ENCODE measurements around the gene DNAJB1.
"Not testable (repeated sequence)": the region's sequence is repeated elsewhere in the genome, so short reads cannot be mapped to it uniquely, and the experiment has no call there.

DNAJB1 gene

DNA sequence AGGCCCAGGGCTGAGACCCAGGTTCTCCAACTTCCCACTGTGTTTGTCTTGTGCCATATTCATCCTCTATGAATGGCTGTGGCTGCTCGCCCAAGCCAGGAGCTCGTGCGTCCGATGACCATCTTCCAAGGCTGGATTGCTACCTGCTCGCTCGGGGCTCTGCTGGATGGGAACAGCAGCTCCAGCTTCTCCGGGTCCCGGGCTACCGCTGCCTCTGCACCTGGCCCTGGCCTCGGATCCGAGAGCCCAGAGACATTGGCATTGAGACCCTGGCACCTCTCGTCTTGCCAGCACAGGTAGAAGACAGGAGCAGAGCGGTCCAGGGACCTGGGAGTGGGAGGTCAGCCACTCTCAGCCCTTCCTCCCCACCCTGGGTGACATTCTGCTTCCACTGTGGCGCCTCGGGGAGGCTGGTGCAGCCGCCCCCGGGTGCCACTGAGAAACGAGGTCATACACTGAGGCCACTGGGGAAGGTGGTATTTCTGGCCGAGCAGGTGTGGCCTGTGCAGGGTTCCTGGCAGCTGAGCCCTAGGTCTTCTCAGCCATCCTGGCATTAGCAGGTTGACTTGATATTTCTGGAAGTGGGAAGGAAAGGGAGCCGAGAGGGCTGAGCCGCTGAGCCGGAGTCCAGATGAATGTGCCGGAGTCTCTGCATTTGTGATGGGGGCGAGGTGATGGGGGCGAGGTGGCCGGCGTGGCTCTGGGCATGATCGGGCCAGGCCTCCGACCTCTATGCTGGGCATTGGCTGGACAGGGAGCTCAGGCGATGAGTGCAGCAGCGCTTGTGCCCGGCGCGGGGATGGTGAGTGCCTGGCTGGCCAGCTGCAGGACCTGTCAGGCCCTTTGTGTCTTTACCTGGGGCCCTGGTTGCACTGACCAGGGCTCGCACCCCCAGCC is 35.1 kb upstream of the DNAJB1 start:
- no peak for DNase-seq (ENCODE audit: low spot score)

DNA sequence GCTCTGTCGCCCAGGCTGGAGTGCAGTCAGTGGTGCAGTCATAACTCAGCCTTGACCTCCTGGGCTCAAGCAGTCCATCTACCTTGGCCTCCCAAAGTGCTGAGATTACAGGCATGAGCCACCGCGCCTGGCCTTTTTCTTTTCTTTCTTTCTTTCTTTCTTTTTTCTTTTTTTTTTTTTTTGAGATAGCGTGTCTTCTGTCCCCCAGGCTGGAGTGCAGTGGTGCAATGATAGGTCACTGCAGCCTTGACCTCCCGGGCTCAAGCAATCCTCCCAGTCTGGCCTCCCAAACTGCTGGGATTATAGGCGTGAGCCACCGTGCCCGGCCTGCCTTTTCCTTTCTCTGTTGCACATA is 33.8 kb upstream of the DNAJB1 start:
- DNase-seq (ENCODE audit: low spot score), result not testable (repeated sequence)

DNA sequence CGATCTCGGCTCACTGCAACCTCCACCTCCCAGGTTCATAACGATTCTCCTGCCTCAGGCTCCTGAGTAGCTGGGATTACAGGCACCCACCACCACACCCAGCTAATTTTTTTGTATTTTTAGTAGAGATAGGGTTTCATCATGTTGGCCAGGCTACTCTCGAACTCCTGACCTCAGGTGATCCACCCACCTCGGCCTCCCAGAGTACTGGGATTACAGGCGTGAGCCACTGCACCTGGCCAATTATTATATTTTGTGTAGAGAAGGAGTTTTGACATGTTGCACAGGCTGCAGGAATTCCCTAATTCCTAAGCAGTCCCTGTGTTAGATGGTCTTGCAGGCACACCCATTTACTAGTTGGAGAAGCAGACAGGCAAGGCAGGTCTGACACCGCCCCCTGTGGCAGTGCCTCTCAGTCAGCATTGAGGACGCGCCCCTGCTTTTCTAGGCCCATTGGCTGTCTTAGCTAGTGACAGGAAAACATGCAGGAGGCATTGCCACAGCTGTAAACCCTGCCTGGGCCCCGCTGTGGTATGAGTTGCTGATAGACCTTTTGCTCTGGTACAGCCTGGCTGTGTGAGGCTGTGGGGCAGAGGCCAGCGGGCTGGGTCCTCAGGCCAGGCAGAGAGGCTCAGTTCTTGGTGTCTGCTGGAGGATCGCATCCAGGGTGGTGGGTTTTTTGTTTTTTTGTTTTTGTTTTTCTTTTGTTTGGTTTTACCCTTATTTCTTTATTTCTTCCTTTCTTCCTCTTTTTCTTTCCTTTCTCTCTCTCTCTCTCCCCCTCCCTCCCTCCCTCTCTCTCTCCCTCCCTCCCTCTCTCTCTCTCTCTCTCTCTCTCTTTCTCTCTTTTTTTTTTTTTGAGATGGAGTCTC is 33.2 kb upstream of the DNAJB1 start:
- not testable (repeated sequence) for DNase-seq (ENCODE audit: low spot score)

DNA sequence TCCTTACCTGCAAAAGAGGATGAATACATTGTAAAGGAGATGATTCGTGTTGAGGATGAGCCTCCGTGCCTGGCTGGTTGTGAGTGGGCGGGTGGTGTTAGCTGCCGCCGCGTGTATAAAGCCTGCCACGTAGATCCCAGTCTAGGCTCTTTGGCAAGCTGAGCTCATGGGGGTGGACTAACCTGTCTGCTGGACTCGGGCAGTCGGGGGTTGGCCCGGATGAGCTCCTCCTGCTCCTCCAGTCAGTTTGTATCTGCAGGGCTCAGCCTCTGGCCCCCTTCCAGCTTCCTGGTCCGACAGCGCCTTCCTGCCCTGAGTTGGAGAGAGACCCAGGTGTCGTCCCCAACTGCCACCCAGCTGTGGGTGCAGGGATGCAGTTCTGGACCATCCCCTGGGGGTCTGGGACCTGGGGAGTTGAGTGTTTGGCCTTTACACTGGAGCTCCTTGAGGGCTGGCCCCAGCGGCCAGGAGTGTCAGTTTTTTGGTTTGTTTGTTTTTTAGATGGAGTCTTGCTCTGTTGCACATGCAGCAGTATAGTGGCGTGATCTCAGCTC is 32.1 kb upstream of the DNAJB1 start:
- DNase-seq (ENCODE audit: low spot score), result no peak

DNA sequence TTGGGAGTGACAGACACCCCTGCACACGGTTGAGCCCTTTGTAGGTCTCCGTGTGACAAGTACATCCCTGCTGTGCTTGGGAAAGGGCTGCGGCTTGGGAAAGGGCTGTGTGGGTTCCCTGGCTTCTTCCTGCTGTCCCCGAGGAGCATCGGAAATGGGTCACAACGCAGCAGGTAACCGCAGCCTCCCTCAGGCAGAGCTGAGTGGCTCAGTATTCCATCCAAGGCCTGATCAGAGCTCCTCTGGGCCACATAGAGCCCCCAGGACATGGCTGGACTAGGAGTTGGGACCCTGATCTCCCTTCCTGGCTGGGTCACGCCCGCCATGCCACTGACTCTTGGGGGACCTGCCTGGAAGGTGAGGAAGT is 27.5 kb upstream of the DNAJB1 start:
- no peak for DNase-seq (ENCODE audit: low spot score)

DNA sequence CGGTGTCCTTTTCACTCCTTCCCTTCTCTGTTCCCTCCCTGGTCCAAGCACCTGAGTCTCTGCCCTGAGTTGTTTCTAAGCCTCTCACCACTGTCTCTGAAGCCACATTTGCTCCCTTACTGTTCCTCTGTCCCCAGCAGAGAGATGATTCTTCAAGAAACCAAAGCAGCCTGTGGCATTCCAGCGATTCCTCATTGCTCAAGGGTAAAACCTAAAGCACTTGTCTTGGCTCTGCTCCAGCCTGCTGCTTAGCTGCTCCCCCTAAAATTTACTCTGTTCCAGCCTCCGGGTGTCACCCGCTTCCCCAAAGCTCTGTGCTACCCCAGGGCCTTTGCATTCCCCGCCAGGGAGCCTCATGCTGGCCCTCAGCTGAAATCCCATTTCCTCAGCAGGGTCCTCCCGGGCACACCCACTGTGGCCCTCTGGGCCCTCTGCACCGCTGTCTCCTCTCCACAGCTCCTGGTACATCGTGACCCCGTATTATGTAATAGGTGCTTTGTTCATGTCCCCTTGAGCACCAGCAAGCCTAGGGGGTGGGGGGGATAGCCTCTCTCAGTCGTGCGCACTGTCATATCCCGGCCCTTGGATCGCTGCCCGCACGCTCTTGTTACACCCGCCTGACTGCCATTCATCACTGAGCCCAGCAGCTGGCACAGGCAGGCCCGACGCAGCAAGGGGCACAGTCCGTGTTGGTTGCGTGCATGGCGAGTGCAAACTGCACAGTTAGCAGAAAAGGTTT is 26.9 kb upstream of the DNAJB1 start:
- no peak for DNase-seq (ENCODE audit: low spot score)

DNA sequence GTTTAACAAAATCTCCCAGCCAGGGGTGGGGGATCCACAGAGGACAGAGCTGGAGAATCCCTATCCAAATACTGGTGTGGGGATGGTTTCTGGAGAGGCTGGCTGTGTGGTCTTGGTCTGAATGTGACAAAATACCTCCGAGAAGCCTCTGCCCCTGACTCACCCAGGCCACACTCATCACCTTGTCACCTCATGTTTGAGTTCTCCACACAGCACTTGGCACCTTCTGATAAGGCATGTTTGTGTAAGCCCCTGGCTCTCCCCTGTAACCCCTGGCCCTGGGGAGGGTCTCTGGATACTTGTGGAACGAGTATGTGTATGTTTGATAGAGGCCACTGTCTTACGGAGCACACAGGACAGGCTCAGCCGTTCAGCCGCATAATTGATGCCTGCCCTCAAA is 25.9 kb upstream of the DNAJB1 start:
- no peak for DNase-seq (ENCODE audit: low spot score)

DNA sequence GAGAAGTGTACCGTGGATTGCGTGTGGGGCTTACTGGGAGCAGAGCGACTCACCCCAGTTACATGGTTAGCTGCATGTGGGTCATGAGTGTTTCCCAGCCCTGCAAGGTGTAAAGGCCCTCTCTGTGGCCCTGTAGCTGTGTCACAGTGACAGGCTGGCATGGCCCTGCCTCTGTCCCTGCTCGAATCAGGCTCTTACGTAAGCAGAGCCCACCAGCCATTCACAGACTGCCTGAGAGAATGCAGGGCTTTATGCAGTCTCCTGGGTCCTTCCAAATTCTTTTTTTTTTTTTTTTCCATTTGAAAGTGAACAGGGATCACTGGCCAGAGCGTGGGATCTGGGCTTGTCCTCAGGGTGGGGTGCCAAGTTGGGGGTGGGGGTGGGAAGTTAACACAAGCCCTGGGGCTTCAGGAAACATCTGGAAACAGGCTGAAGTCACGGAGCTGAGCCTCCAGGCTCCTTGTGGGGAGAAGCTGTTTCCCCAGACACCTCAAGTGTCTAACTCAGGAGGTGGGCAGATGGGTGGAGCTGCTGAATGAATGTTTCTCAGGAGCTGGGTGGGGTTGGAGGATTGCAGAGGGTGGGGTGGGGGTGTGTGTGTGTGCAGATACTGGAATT is 24.6 kb upstream of the DNAJB1 start:
- DNase-seq (ENCODE audit: low spot score), result peak; percentile 16

DNA sequence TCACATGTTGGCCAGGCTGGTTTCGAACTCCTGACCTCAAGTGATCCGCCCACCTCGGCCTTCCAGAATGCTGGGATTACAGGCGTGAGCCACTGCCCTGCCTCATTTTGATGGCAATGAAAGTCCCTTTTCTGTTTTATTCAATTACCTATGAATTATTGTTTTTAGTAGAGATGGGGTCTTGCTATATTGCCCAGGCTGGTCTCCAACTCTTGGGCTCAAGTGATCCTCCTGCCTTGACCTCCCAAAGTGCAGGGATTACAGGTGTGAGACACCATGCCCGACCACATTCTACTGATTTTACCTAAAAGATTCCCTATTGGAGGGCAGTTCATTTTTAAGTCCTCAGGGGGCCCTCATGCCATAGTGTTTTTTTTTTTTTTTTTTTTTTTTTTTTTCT is 23.8 kb upstream of the DNAJB1 start:
- DNase-seq (ENCODE audit: low spot score), result not testable (repeated sequence)

DNA sequence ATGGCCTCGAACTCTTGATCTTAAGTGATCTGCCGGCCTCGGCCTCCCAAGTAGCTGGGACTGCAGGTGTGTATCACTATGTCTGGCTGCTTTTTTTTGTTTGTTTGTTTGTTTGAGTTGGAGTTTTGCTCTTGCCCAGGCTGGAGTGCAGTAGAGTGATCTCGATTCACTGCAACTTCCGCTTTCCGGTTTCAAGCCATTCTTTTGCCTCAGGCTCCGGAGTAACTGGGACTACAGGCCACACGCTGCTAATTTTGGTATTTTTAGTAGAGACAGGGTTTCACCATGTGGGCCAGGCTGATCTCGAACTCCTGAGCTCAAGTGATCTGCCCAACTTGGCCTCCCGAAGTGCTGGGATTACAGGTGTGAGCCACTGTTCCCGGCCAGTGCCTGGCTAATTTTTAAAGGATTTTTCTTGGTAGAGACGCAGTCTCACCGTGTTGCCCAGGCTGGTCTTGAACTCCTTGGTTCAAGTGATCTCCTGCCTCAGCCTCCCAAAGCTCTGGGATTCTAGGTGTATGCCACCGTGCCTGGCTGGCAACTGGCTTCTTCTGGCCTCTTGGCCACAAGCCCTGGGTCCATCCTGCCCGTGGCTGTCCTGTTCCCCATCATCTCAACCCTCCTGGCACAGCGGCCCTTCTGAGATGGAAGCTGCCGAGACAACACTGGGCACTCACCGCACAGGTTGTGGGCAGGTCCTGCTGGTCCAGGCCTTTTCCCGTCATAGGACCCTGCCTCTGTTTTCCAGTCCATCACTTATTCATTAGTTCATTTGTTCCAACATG is 22.7 kb upstream of the DNAJB1 start:
- DNase-seq (ENCODE audit: low spot score), result no peak

DNA sequence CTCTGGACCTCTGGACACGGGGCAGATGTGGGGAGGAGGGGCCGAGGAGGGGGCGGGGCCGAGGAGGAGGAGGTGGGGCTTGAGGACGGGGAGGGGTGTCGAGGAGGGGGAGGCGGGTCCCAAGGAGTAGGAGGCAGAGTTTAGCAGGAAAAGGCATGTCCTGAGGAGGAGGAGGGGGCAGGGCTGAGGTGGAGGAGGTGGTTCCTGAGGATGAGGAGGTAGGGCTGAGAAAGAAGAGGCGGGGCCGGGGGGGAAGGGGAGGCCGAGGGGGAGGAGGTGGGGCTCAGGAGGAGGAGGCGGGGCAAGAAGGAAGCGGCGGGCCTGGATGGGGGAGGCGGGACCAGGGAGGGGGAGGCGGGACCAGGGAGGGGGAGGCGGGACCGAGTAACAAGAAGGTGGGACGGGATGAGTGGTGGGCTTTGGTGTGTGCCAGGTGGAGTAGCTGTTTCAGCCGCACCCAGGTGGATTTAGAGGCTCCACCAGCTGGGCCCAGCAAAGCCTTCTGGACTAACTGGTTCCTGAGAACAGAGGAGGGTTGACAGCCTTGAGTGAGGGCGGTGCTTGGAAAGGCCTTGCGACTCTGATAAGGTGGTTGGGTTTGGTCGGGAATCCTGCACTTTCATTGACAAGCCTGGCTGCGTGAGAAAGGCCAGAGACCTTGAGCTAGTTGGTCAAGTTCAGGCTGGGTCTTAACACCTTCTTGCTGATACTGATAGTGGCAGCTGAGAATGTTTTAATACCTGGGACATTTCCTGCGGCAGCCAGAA is 18.9 kb upstream of the DNAJB1 start:
- no peak for DNase-seq (ENCODE audit: low spot score)

DNA sequence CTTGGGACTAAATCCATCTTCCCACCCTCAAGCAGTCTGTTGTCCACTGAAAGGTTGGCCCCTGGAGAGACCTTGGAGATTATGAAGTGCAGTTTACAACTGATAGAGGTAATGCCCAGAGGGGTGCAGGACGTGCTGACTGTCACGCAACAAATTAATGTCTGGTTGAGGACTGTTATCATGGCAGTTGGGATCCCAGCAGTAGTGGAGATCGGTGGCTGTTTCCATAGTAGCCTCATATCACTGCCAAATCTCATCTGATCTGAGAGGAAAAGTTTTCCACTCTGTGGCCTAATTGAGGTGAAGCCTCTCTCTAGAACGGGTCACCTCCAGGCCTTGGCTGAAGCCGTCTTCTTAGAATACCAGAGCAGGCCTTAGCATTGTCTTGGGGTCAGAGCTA is 15.3 kb upstream of the DNAJB1 start:
- DNase-seq (ENCODE audit: low spot score), result no peak

DNA sequence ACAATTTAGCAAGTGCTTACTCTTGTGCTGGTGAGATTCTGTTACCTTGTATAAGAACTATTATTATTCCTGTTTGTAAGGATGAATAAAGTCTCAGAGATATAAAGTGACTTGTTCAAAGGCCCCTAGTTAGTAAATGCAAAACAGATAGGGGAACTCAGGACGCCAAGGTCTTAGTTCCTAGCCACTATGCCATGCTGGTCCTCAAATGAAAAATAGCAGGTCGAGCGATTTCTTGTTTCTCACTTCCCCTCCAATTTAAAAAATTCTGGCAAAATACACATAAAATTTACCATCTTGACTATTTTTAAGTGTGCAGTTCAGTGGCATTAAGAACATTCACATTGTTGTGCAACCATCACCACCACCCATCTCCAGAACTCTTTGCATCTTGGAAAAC is 12.3 kb upstream of the DNAJB1 start:
- DNase-seq (ENCODE audit: low spot score), result no peak

DNA sequence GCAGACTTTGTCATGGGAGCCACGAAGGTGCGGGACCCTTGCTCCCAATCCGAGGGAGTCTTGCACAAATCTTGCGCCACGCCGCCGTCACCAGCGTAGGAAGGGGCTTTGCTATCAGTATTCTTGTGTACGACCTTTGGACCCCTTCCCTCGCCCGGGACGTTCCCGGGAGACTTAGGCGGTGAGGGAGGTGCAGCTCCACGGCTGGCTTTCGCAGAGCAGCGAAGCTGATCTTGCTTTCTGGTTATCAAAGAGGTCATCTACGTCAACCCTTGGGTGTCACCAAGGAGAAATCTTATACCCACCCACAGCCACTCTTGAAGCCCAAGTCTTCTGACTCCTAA is 11.8 kb upstream of the DNAJB1 start:
- peak; percentile 73 for DNase-seq (ENCODE audit: low spot score)

DNA sequence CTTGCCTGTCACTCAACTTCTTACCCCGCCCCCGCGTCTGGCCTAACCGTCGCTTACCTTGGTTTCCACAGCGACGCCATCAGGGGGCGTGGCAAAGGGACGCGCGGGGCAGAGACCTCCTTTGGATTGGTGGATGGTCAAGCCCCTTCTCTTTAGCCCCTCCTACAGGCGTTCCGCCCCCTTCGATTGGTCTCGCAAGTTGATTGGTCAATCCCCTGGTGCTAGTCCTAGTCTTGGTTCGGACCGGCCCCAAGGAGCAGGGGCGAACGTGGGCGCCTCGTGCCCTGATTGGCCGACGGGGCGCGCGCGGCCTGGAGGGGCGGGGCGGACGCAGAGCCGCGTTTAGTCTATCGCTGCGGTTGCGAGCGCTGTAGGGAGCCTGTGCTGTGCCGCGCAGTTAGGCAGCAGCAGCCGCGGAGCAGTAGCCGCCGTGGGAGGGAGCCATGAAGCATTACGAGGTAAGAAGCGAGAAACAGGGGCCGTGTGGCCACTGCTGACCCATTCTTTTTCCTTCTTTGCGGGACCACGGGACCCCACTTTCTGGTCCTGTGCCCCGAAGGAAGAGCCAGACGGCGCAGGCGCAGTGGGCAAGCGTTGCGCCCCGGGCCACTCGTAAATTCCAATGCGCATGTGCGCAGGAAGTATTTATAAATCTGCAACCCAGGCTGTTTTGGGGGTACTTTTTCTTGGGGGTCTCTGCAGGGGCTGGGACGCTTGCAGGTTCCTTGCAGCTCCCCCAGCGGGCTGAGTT is 11.2 kb upstream of the DNAJB1 start, which contains the start of gene TECR:
Gene TECR, plus strand, starts transcription at position 341 of the 751 bp plus-strand sequence. Its CDS starts 103 bp downstream, at position 444.
- DNase-seq (ENCODE audit: low spot score), result peak; percentile 99

DNA sequence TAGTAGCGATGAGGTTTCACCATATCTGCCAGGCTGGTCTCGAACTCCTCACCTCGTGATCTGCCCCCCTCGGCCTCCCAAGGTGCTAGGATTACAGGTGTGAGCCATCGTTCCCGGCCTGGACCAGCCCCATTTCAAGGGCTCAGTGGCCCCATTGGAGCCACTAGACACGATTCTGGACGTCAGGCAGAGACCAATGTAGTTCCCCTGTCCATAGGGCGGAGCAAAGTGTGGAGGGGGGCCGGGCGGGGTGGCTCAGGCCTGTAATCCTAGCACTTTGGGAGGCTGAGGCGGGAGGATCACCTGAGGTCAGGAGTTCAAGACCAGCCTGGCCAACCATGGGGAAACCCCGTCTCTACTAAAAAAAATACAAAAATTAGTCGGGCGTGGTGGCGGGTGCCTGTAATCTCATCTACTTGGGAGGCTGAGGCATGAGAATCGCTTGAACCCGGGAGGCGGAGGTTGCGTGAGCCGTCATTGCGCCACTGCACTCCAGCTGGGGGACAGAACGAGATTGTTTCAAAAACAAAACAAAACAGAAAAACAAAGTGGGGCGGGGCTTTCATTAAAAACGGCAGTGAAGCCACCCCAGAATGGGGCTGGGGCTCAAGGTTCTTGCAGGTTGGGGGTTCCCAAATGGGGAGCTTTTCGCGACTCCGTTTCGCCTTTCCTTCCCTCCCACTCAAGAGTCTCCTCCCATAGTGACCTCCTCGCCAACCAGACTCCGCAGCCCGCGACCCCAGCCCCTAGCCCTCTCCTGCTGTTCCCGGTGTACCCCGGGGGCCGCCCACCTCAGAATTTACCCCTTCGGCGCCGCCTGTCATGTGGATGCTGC is 10.4 kb upstream of the DNAJB1 start:
- no peak for DNase-seq (ENCODE audit: low spot score)

DNA sequence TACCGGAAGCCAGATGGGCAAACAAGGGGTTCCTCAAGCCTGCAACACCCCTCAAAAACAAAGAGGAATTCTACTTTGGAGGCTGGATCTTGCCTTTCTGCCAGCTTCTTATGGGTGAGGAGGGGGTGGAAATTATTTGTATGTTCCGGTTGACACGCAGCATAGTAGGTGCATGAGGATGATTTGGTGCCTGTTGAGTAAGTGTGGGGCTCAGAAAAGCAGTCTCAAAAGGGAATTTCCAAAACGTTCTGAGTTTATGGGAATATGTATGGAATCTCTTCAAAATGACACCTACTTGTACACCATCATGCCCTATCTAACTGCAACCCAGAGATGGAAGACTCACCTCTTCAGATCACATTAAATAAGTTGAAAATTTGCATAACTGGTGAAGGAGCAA is 8.2 kb upstream of the DNAJB1 start:
- no peak for DNase-seq (ENCODE audit: low spot score)

DNA sequence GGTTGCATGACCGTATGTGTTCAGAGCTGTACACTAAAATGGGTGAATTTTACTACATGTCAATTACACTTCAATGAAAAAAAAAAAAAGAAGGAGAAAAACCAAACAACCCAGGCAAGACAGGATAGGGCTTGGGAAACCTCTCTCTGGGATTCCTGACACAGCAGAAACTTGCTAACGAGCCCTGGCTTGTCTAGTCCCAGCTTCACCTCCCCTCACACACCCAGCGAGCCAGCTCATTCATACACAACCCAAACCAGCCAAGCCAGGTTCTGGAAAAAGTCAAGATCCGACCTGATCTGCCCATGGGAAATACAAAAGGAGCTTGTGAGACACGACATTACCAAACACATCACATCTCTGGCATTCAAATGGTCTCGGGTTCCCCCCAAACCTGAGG is 7.5 kb upstream of the DNAJB1 start:
- no peak for DNase-seq (ENCODE audit: low spot score)

DNA sequence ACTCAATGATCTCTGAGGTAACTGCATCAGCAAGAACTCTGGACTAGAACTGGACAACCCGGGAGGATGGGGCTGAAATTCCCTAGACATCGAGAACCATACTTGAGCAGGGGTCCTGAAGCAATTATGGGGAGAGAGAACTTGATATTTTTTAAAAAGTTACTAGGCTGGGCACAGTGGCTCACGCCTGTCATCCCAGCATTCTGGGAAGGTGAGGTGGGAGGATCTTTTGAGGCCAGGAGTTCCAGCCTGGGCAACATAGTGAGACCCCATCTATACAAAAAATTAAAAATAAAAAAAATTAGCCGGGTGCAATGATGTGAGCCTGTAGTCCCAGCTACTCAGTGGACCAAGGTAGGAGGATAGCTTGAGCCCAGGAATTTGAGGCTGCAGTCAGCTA is 2.3 kb upstream of the DNAJB1 start:
- no peak for DNase-seq (ENCODE audit: low spot score)
